Measurements from ENCODE around the gene PDGFRB. TPM values are rescaled to one million over a fixed set of nuclear protein-coding genes. Genes with fewer than 3 reads are reported as not detected.

The PDGFRB gene
- polyA plus RNA-seq, 2 of the 4 experiments (the other 2 are of a cell fraction) = 0.22 TPM

GRCh38 chr5:150153483-150153882, 2.2 kb downstream of the PDGFRB start:
- 91% methylated on average over 2 of the region's 2 CpGs for WGBS (ENCODE audit: missing lambda C conversion rate)
- H3K9me3 ChIP-seq = no peaks in the 10 kb centered on the region
- no peak for TF ChIP-seq JUN (IDR thresholded peaks at IDR 0.05)
- no peak for TF ChIP-seq E2F6 (IDR thresholded peaks at IDR 0.05; ENCODE audit: borderline replicate concordance, low read depth)
- no peak for TF ChIP-seq ZFP36 (IDR thresholded peaks at IDR 0.05; ENCODE audit: borderline replicate concordance, partially characterized antibody)
- no peak for TF ChIP-seq JUNB (IDR thresholded peaks at IDR 0.05)
- no peak for TF ChIP-seq MAFK (IDR thresholded peaks at IDR 0.05; ENCODE audit: partially characterized antibody)
- TF ChIP-seq EP300 (IDR thresholded peaks at IDR 0.05) = no peak
- no peak for TF ChIP-seq ZNF302 (CRISPR knock-in tag; IDR thresholded peaks at IDR 0.05)
- no peak for TF ChIP-seq TP53 (CRISPR knock-in tag; IDR thresholded peaks at IDR 0.05)
- POLR2A ChIA-PET = interaction anchor here (0.7 kb wide), 1 partner anchor 10 kb away, joined by 3 read pairs; no protein-coding TSS in a partner anchor
- DNase-seq (ENCODE audit: low read depth in 1 of 2, low spot score in 1 of 2) = no peak
- no peak overlapping the region for H3K27ac ChIP-seq
- no peak overlapping the region for H3K4me2 ChIP-seq
- CTCF ChIA-PET = interaction anchor here (0.6 to 1.4 kb wide), 7 partner anchors 13 to 197 kb away, joined by 3 to 4 read pairs (median 3); partner anchors contain the start of gene CDX1
- ATAC-seq = no peak
- no peaks in the 10 kb centered on the region for H3K4me1 ChIP-seq
- H3K4me3 ChIP-seq = no peak overlapping the region
- no peak for FAIRE-seq

- POLR2A ChIA-PET = interaction anchor here (0.7 kb wide), 1 partner anchor 10 kb away, joined by 3 read pairs; no protein-coding TSS in a partner anchor
- 57% methylated on average over 9 of the region's 12 CpGs for WGBS (ENCODE audit: missing lambda C conversion rate)
- FAIRE-seq = no peak
- Histone ChIP-seq H3K9me3 (no peaks in the 10 kb centered on the region), H3K4me3 (no peak overlapping the region), H3K4me1 (no peaks in the 10 kb centered on the region), H3K27ac (no peak overlapping the region), H3K4me2 (no peak overlapping the region)
- CTCF ChIA-PET = interaction anchor here (0.6 to 1.5 kb wide), 5 partner anchors 13 to 198 kb away, joined by 3 to 5 read pairs (median 3); partner anchors contain the start of gene CDX1
- ATAC-seq = no peak
- DNase-seq (ENCODE audit: low read depth in 1 of 2, low spot score in 1 of 2) = no peak
- TF ChIP-seq SMC3 (IDR thresholded peaks at IDR 0.05) (no peak), ZNF302 (CRISPR knock-in tag; IDR thresholded peaks at IDR 0.05) (no peak), CHD2 (IDR thresholded peaks at IDR 0.05; ENCODE audit: low read length, partially characterized antibody) (no peak), RAD21 (conservative IDR thresholded peaks at IDR 0.05 in 1 of 2, IDR thresholded peaks at IDR 0.05 in 1 of 2) (no peak), ATOH8 (CRISPR knock-in tag; IDR thresholded peaks at IDR 0.05; ENCODE audit: low read depth) (no peak), TFCP2L1 (CRISPR knock-in tag; IDR thresholded peaks at IDR 0.05) (no peak), E2F6 (IDR thresholded peaks at IDR 0.05; ENCODE audit: borderline replicate concordance, low read depth) (no peak), HOXB13 (CRISPR knock-in tag; IDR thresholded peaks at IDR 0.05; ENCODE audit: low read depth) (no peak), ZFP36 (IDR thresholded peaks at IDR 0.05; ENCODE audit: borderline replicate concordance, partially characterized antibody) (no peak), PHF8 (IDR thresholded peaks at IDR 0.05; ENCODE audit: borderline replicate concordance, low read depth) (no peak), BHLHE40 (IDR thresholded peaks at IDR 0.05; ENCODE audit: low read depth, low read length) (no peak), HOXB5 (CRISPR knock-in tag; IDR thresholded peaks at IDR 0.05) (no peak), CHD4 (IDR thresholded peaks at IDR 0.05; ENCODE audit: borderline replicate concordance) (no peak), CTCF (IDR thresholded peaks at IDR 0.05) (no peak), KDM5A (IDR thresholded peaks at IDR 0.05) (no peak)
Observed at GRCh38 chr5:150152636-150153462, 2.8 kb downstream of the PDGFRB start.

Data from A549 (cell line).